Neural cell (in vitro differentiated cells): ENCODE data around the gene SH3GLB2.

ENCODE experiments used
- EZH2 ChIP-seq: fragments of 200-600, 300-800 bp; shearing (Covaris generic), sonication (generic); IDR thresholded peaks from 2 replicates; pipeline ENCODE4 v1.6.1; 2014; ENCODE audit warnings: antibody characterized with exemption, low read length, borderline replicate concordance, mild to moderate bottlenecking; ENCODE audit not compliant: insufficient read depth, poor library complexity, severe bottlenecking
- MXI1 ChIP-seq: fragments of 450-650 bp; conservative IDR thresholded peaks from 2 replicates; pipeline ENCODE4 v1.6.1; 2014; ENCODE audit warnings: antibody characterized with exemption, mild to moderate bottlenecking; ENCODE audit not compliant: poor library complexity, severe bottlenecking
- POLR2AphosphoS5 ChIP-seq: IDR thresholded peaks from 2 replicates; pipeline ENCODE4 v1.6.1; 2012
- RAD21 ChIP-seq: fragments of 450-650 bp; conservative IDR thresholded peaks from 2 replicates; pipeline ENCODE4 v1.6.1; 2014; ENCODE audit warnings: antibody characterized with exemption, mild to moderate bottlenecking, moderate library complexity
- REST ChIP-seq: IDR thresholded peaks from 2 replicates; pipeline ENCODE4 v1.6.1; 2012; ENCODE audit warnings: borderline replicate concordance
- TF ChIP-seq, protein P1 (sequence below): fragments of 450-650 bp; IDR thresholded peaks from 2 replicates; pipeline ENCODE4 v1.5.1; 2014; ENCODE audit warnings: antibody characterized with exemption, mild to moderate bottlenecking, moderate library complexity; ENCODE audit not compliant: poor library complexity, severe bottlenecking

DNA sequence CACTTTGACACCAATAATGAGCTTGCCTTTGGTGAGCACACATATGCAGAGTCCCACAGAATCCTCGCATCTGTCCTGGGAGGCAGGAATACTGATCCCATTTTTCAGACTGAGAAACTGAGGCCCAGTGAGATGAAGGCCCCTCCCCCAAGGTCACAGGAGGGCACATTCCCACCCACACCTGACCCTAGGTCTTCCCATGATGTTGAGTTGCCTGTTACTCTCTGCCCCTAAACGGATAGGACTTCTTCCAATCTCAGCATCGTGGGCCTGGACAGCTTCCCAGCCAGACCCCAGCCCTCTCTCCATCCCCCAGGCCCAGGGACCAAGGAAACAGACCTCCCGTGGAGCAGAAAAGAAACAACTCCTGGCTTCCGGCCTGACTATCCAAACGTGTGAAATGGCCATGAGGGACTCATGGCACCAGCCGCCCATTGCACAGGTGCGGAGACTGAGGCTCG is 877 bp downstream of the SH3GLB2 start:
- TF ChIP-seq, protein P1, sequence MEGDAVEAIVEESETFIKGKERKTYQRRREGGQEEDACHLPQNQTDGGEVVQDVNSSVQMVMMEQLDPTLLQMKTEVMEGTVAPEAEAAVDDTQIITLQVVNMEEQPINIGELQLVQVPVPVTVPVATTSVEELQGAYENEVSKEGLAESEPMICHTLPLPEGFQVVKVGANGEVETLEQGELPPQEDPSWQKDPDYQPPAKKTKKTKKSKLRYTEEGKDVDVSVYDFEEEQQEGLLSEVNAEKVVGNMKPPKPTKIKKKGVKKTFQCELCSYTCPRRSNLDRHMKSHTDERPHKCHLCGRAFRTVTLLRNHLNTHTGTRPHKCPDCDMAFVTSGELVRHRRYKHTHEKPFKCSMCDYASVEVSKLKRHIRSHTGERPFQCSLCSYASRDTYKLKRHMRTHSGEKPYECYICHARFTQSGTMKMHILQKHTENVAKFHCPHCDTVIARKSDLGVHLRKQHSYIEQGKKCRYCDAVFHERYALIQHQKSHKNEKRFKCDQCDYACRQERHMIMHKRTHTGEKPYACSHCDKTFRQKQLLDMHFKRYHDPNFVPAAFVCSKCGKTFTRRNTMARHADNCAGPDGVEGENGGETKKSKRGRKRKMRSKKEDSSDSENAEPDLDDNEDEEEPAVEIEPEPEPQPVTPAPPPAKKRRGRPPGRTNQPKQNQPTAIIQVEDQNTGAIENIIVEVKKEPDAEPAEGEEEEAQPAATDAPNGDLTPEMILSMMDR: no peak
- TF ChIP-seq MXI1 (no peak), RAD21 (no peak), REST (no peak), EZH2 (no peak), POLR2AphosphoS5 (no peak)
